ENCODE measurements around the gene COMMD4.

COMMD4 gene

DNA sequence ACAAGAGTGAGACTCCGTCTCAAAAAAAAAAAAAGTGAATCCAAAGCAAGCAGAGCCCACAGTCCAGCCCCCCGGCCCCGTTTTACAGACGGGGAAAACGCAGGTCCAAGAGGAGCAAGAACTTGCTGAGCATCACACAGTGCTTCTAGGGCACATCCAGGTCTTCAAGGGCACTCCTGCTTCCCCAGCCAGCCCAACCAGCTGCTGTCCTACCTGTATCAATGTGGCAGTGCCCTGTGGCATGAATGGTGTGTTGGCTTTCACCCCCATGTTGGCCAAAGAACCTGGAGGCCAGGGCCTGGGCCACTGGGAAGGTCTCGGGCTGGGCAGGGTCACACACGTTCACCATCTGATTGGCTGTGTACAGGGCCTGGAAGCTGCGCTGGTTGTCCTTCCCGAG, 27.9 kb downstream of the COMMD4 start:
- no peaks in the 10 kb centered on the region for H3K36me3 ChIP-seq (ENCODE audit: insufficient read depth)

DNA sequence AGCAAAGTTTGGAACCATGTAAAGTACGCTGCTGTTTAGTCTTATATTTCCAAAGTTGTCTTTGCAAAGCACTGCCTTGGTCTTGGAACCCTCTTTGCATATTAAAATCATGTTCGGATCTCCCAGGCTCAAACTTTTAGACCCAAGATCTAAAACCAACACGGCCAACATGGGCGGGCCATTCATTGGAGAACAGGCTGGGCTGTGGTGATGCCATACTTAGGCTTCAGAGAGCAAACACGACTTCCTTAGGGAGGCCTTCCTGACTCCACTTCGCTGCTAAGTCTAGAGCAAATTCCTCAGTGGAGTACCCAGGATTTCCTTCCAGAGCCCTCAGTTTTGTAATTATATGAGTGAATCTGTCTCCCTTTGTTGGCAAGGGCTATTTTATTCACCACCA, 29.0 kb downstream of the COMMD4 start:
- no peak overlapping the region for H3K4me3 ChIP-seq (IDR thresholded peaks at IDR 0.05; ENCODE audit: insufficient read depth, low read depth, low read length)
- no peak overlapping the region for H3K27ac ChIP-seq
- no peaks in the 10 kb centered on the region for H3K36me3 ChIP-seq (ENCODE audit: insufficient read depth)
- TF ChIP-seq, protein P1, sequence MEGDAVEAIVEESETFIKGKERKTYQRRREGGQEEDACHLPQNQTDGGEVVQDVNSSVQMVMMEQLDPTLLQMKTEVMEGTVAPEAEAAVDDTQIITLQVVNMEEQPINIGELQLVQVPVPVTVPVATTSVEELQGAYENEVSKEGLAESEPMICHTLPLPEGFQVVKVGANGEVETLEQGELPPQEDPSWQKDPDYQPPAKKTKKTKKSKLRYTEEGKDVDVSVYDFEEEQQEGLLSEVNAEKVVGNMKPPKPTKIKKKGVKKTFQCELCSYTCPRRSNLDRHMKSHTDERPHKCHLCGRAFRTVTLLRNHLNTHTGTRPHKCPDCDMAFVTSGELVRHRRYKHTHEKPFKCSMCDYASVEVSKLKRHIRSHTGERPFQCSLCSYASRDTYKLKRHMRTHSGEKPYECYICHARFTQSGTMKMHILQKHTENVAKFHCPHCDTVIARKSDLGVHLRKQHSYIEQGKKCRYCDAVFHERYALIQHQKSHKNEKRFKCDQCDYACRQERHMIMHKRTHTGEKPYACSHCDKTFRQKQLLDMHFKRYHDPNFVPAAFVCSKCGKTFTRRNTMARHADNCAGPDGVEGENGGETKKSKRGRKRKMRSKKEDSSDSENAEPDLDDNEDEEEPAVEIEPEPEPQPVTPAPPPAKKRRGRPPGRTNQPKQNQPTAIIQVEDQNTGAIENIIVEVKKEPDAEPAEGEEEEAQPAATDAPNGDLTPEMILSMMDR (conservative IDR thresholded peaks at IDR 0.05; ENCODE audit: low read depth, low read length) = no peak
- H4K20me1 ChIP-seq (ENCODE audit: insufficient read depth) = no peaks in the 10 kb centered on the region
- H3K4me1 ChIP-seq (ENCODE audit: low read depth, poor library complexity, severe bottlenecking) = peaks cover 17% of the 10 kb centered on the region
- no peak overlapping the region for H3K9ac ChIP-seq
- H3K79me2 ChIP-seq (ENCODE audit: insufficient read depth, low read depth) = peaks cover 6% of the 10 kb centered on the region; the same call in 1 of the 2 replicates
- no peak overlapping the region for H3K4me2 ChIP-seq
- no peak overlapping the region for H2AFZ ChIP-seq (ENCODE audit: low read depth)
- H3K27me3 ChIP-seq (ENCODE audit: insufficient read depth, low read depth) = no peaks in the 10 kb centered on the region

More for the DNA sequence above, 27.9 kb downstream of the COMMD4 start:
- Histone ChIP-seq H3K4me3 (IDR thresholded peaks at IDR 0.05; ENCODE audit: insufficient read depth, low read depth, low read length) (no peak overlapping the region), H3K27me3 (ENCODE audit: insufficient read depth, low read depth) (no peaks in the 10 kb centered on the region), H3K79me2 (ENCODE audit: insufficient read depth, low read depth) (no peaks in the 10 kb centered on the region), H3K4me2 (no peak overlapping the region), H3K9ac (no peak overlapping the region), H3K4me1 (ENCODE audit: low read depth, poor library complexity, severe bottlenecking) (peaks cover 8% of the 10 kb centered on the region), H3K27ac (no peak overlapping the region), H4K20me1 (ENCODE audit: insufficient read depth) (no peaks in the 10 kb centered on the region), H2AFZ (ENCODE audit: low read depth) (no peak overlapping the region)
- TF ChIP-seq, protein P1 (conservative IDR thresholded peaks at IDR 0.05; ENCODE audit: low read depth, low read length) = no peak

DNA sequence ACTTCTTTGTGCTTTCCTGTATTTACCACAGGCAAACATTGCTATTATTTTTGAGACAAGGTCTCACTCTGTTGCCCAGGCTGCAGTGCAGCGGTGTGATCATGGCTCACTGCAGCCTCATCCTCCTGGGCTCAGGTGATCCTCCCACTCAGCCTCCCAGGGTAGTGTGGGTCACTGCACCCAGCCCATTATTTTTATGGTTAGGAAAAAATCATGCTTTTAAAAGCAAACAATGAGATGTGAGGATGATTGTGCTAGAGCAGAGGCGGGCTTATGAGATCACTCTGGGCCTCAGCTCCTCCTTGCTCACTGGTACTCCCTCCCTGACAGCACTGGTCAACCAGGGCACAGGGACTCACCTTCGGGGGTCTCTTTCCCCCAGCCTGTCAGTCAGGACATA, 30.3 kb downstream of the COMMD4 start:
- Histone ChIP-seq H3K4me2 (no peak overlapping the region), H3K27ac (no peak overlapping the region), H2AFZ (ENCODE audit: low read depth) (no peak overlapping the region), H3K27me3 (ENCODE audit: insufficient read depth, low read depth) (no peaks in the 10 kb centered on the region), H3K79me2 (ENCODE audit: insufficient read depth, low read depth) (peaks cover 6% of the 10 kb centered on the region; the same call in 1 of the 2 replicates), H3K4me3 (IDR thresholded peaks at IDR 0.05; ENCODE audit: insufficient read depth, low read depth, low read length) (no peak overlapping the region), H3K4me1 (ENCODE audit: low read depth, poor library complexity, severe bottlenecking) (peaks cover 26% of the 10 kb centered on the region), H4K20me1 (ENCODE audit: insufficient read depth) (no peaks in the 10 kb centered on the region), H3K9ac (no peak overlapping the region), H3K36me3 (ENCODE audit: insufficient read depth) (no peaks in the 10 kb centered on the region)
- TF ChIP-seq, protein P1 (conservative IDR thresholded peaks at IDR 0.05; ENCODE audit: low read depth, low read length) = no peak

DNA sequence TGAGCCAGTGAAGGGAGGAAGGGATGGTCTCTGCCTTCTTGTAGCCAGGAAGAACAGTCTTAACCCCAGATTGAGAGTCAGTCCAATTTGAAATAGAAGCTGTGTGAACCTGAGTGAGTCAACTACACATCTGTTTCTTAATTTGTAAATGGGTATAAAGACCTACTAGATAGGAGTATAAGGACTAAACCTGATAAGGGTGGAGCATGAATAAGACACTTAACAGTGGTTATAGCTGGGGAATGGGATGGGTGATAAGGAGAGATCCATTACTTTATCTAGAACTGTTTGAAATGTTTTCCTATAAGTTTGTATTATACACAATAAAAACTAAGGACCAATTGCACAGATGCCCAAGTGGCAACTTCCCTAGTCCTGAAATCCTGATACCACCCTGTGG, 31.1 kb downstream of the COMMD4 start:
- Histone ChIP-seq H3K36me3 (ENCODE audit: insufficient read depth) (no peaks in the 10 kb centered on the region), H3K4me1 (ENCODE audit: low read depth, poor library complexity, severe bottlenecking) (peaks cover 26% of the 10 kb centered on the region), H2AFZ (ENCODE audit: low read depth) (no peak overlapping the region), H3K27me3 (ENCODE audit: insufficient read depth, low read depth) (no peaks in the 10 kb centered on the region), H3K9ac (no peak overlapping the region; the same call in 1 of the 2 replicates), H4K20me1 (ENCODE audit: insufficient read depth) (no peaks in the 10 kb centered on the region), H3K79me2 (ENCODE audit: insufficient read depth, low read depth) (peaks cover 6% of the 10 kb centered on the region; the same call in 1 of the 2 replicates), H3K4me2 (0 out of 2 replicates have a peak overlapping the region, but pooled peaks have one; percentile 23), H3K4me3 (IDR thresholded peaks at IDR 0.05; ENCODE audit: insufficient read depth, low read depth, low read length) (no peak overlapping the region), H3K27ac (peak overlapping the region; percentile 93; the same call in 1 of the 2 replicates)
- TF ChIP-seq, protein P1 (conservative IDR thresholded peaks at IDR 0.05; ENCODE audit: low read depth, low read length) = no peak

All from KMS-11 (cell line).